GM20000 (cell line): ENCODE data around the gene BBS1.

Experiments
- DNase-seq: peaks from one replicate; pipeline ENCODE4 v3.0.0; 2012; ENCODE audit warnings: low spot score
- CTCF ChIP-seq: IDR thresholded peaks from 2 replicates; pipeline ENCODE4 v1.5.1; 2012; ENCODE audit warnings: mild to moderate bottlenecking, control low read depth; ENCODE audit errors: extremely low read depth, missing control alignments

Gene BBS1

GRCh38 chr11:66562275-66562674 lies 51.8 kb downstream of the BBS1 start:
- DNase-seq: no peak
- TF ChIP-seq CTCF: no peak

GRCh38 chr11:66562907-66563583 lies 52.6 kb downstream of the BBS1 start:
- DNase-seq: no peak

GRCh38 chr11:66563832-66564231 lies 53.4 kb downstream of the BBS1 start:
- TF ChIP-seq CTCF: no peak
- DNase-seq: no peak

More at GRCh38 chr11:66562907-66563583, 52.6 kb downstream of the BBS1 start:
- no peak for TF ChIP-seq CTCF

GRCh38 chr11:66564538-66564937 lies 54.1 kb downstream of the BBS1 start:
- TF ChIP-seq CTCF: no peak
- DNase-seq: no peak

- TF ChIP-seq CTCF: no peak
- no peak for DNase-seq
These were observed 54.5 kb downstream of the BBS1 start for GRCh38 chr11:66564984-66565383.

- TF ChIP-seq CTCF: no peak
- no peak for DNase-seq
These were observed 55.8 kb downstream of the BBS1 start for GRCh38 chr11:66566221-66566620.

- no peak for DNase-seq
- no peak for TF ChIP-seq CTCF
These were observed 57.3 kb downstream of the BBS1 start for GRCh38 chr11:66567787-66568123.
